Prostate gland (tissue), 2 donors: Measurements from ENCODE around the gene NR1D2.

Experiments
- CTCF ChIP-seq, 4 experiments: fragments of 200-600 bp in 2 of 4; fragments of 450-650 bp in 2 of 4; sonication (generic) in 2 of 4; IDR thresholded peaks; 1 replicate in 3 of 4; 2 replicates in 1 of 4; pipeline ENCODE4 v1.5.1; 2016 to 2019; ENCODE audit warnings: antibody characterized with exemption in 4 of 4, mild to moderate bottlenecking in 2 of 4, moderate library complexity in 2 of 4
- POLR2A ChIP-seq: fragments of 450-650 bp; IDR thresholded peaks from one replicate; pipeline ENCODE4 v1.6.1; 2016; ENCODE audit warnings: antibody characterized with exemption, mild to moderate bottlenecking
- POLR2AphosphoS5 ChIP-seq: sonication (generic); formaldehyde crosslinking; IDR thresholded peaks from one replicate; pipeline ENCODE4 v1.6.1; 2017; ENCODE audit warnings: antibody characterized with exemption

- no peak for TF ChIP-seq CTCF (IDR thresholded peaks at IDR 0.05)
- no peak for TF ChIP-seq POLR2A
- TF ChIP-seq POLR2AphosphoS5, result no peak
Measured at GRCh38 chr3:23923786-23924185, 21.3 kb upstream of the NR1D2 start.
